Mesenchymal stem cell (in vitro differentiated cells and primary cell): ENCODE data around the gene UBL3. TPM values are rescaled to one million over a fixed set of nuclear protein-coding genes. Genes with fewer than 3 reads are reported as not detected.

Experiments
- DNase-seq: peaks from one replicate; pipeline ENCODE4 v3.0.0-alpha.2; 2013
- H2AFZ ChIP-seq: one replicate; pipeline ENCODE4 v1.6.1; 2013; ENCODE audit warnings: low read depth, mild to moderate bottlenecking, control low read depth, inconsistent platforms, low read length, moderate library complexity
- H2AK5ac ChIP-seq: 2 replicates; pipeline ENCODE4 v1.6.1; 2013; ENCODE audit warnings: low read length, moderate library complexity, mild to moderate bottlenecking, inconsistent platforms; ENCODE audit not compliant: severe bottlenecking
- H2BK120ac ChIP-seq: one replicate; pipeline ENCODE4 v1.6.1; 2013; ENCODE audit warnings: low read depth, mild to moderate bottlenecking, inconsistent platforms, low read length, moderate library complexity
- H2BK12ac ChIP-seq, 2 experiments: one replicate each; pipeline ENCODE4 v1.6.1; 2013; ENCODE audit warnings: inconsistent platforms in 2 of 2, low read length in 2 of 2, mild to moderate bottlenecking in 2 of 2, moderate library complexity in 2 of 2, control low read depth in 1 of 2
- H2BK15ac ChIP-seq: one replicate; pipeline ENCODE4 v1.6.1; 2013; ENCODE audit warnings: mild to moderate bottlenecking, low read depth, inconsistent platforms; ENCODE audit not compliant: poor library complexity, severe bottlenecking
- H2BK5ac ChIP-seq: 2 replicates; pipeline ENCODE4 v1.6.1; 2013; ENCODE audit warnings: low read depth, mild to moderate bottlenecking, low read length, control low read depth, inconsistent platforms; ENCODE audit not compliant: poor library complexity, severe bottlenecking
- H3K14ac ChIP-seq, 2 experiments: one replicate each; pipeline ENCODE4 v1.6.1; 2013; ENCODE audit warnings: inconsistent platforms in 2 of 2, low read length in 2 of 2, control low read depth in 1 of 2, mild to moderate bottlenecking in 1 of 2, moderate library complexity in 1 of 2
- H3K18ac ChIP-seq, 2 experiments: one replicate each; pipeline ENCODE4 v1.6.1; 2013; ENCODE audit warnings: inconsistent platforms in 2 of 2, low read length in 2 of 2, control low read depth in 1 of 2, low read depth in 1 of 2, mild to moderate bottlenecking in 1 of 2
- H3K23ac ChIP-seq, 2 experiments: one replicate each; pipeline ENCODE4 v1.6.1; 2013; ENCODE audit warnings: inconsistent platforms in 2 of 2, low read length in 2 of 2, mild to moderate bottlenecking in 2 of 2, moderate library complexity in 2 of 2, control low read depth in 1 of 2
- H3K27ac ChIP-seq: 2 replicates; pipeline ENCODE4 v1.5.1; 2013; ENCODE audit warnings: mild to moderate bottlenecking, moderate library complexity, low read length, control low read depth, inconsistent platforms; ENCODE audit not compliant: poor library complexity, severe bottlenecking
- H3K27me3 ChIP-seq, 2 experiments: 2 replicates each; pipeline versions ENCODE4 v1.6.1 to v1.7.0; 2013; ENCODE audit warnings: low read length in 2 of 2, mild to moderate bottlenecking in 2 of 2, moderate library complexity in 2 of 2, control low read depth in 1 of 2, inconsistent platforms in 1 of 2; ENCODE audit not compliant: control insufficient read depth in 1 of 2, insufficient read depth in 1 of 2
- H3K36me3 ChIP-seq, 2 experiments: 2 replicates each; pipeline versions ENCODE4 v1.6.1 to v1.7.0; 2013; ENCODE audit warnings: low read length in 2 of 2, control low read depth in 1 of 2, inconsistent platforms in 1 of 2, low read depth in 1 of 2, mild to moderate bottlenecking in 1 of 2; ENCODE audit not compliant: insufficient read depth in 2 of 2, control insufficient read depth in 1 of 2
- H3K4ac ChIP-seq, 2 experiments: one replicate each; pipeline ENCODE4 v1.6.1; 2013; ENCODE audit warnings: inconsistent platforms in 2 of 2, low read length in 2 of 2, mild to moderate bottlenecking in 2 of 2, moderate library complexity in 2 of 2, control low read depth in 1 of 2, low read depth in 1 of 2
- H3K4me1 ChIP-seq: 2 replicates; pipeline ENCODE4 v1.6.1; 2013; ENCODE audit warnings: low read depth, low read length, control low read depth; ENCODE audit not compliant: control insufficient read depth, insufficient read depth
- H3K4me2 ChIP-seq: 2 replicates; pipeline ENCODE4 v1.6.1; 2013; ENCODE audit warnings: low read length, mild to moderate bottlenecking, inconsistent platforms; ENCODE audit not compliant: poor library complexity, severe bottlenecking
- H3K4me3 ChIP-seq, 2 experiments: 2 replicates each; pipeline versions ENCODE4 v1.5.1 to v1.7.0; 2013; ENCODE audit warnings: low read length in 2 of 2, mild to moderate bottlenecking in 2 of 2, control low read depth in 1 of 2, low read depth in 1 of 2; ENCODE audit not compliant: insufficient read depth in 1 of 2
- H3K79me1 ChIP-seq: replicated peaks from 2 replicates; pipeline ENCODE4 v1.6.1; 2013; ENCODE audit warnings: mild to moderate bottlenecking, control low read depth, low read length, inconsistent platforms; ENCODE audit not compliant: poor library complexity, severe bottlenecking
- H3K9ac ChIP-seq: 2 replicates; pipeline ENCODE4 v1.7.0; 2013; ENCODE audit warnings: mild to moderate bottlenecking, low read length, moderate library complexity
- H3K9me3 ChIP-seq: 2 replicates; pipeline ENCODE4 v1.7.0; 2013; ENCODE audit warnings: mild to moderate bottlenecking, low read length; ENCODE audit not compliant: control insufficient read depth
- H4K8ac ChIP-seq: one replicate; pipeline ENCODE4 v1.6.1; 2013; ENCODE audit warnings: inconsistent platforms, mild to moderate bottlenecking, low read length, moderate library complexity
- H4K91ac ChIP-seq: one replicate; pipeline ENCODE4 v1.6.1; 2013; ENCODE audit warnings: mild to moderate bottlenecking, low read length, inconsistent platforms
- WGBS: methylation state at CpG from one replicate; pipeline ENCODE4 v1.1.7; 2013; ENCODE audit warnings: mixed read lengths; 5-methylcytosine and 5-hydroxymethylcytosine counted together
- polyA plus RNA-seq, 2 experiments: library from polyadenylated mRNA; stranded (reverse); fragments of 200-250 nt; gene quantifications; one replicate each; pipeline ENCODE4 v1.2.3, GENCODE V29; 2013

The UBL3 gene
- 13.1 TPM for polyA plus RNA-seq (2013, experiment 1 of 2)
- 13.9 TPM for polyA plus RNA-seq (2013, experiment 2 of 2)

GRCh38 chr13:29850213-29850898 is at the start of gene UBL3:
TSS of gene UBL3 (minus strand) at chr13:29850617. CDS start at chr13:29849538, 1,079 bp downstream.
- H3K27ac ChIP-seq, result peak within 1 kb of the TSS; percentile 91

GRCh38 chr13:29897102-29897501 is 46.7 kb upstream of the UBL3 start:
- Histone ChIP-seq H3K23ac (no peak overlapping the region), H2BK12ac (no peak overlapping the region), H3K27me3 (no peaks in the 10 kb centered on the region), H3K14ac (no peak overlapping the region), H3K9me3 (peaks cover 11% of the 10 kb centered on the region), H2AK5ac (no peak overlapping the region), H3K79me1 (no peaks in the 10 kb centered on the region), H2AFZ (no peak overlapping the region), H3K27ac (no peak overlapping the region), H3K9ac (no peak overlapping the region), H3K18ac (no peak overlapping the region), H4K8ac (no peak overlapping the region), H2BK5ac (no peak overlapping the region), H2BK15ac (no peak overlapping the region), H3K4me1 (peaks cover 5% of the 10 kb centered on the region), H3K4ac (no peak overlapping the region), H4K91ac (no peak overlapping the region), H3K4me2 (no peak overlapping the region), H3K36me3 (no peaks in the 10 kb centered on the region), H2BK120ac (no peak overlapping the region), H3K4me3 (no peak overlapping the region)
- DNase-seq, result no peak
- 90% methylated on average over 3 of the region's 4 CpGs for WGBS

More at GRCh38 chr13:29850213-29850898, at the start of gene UBL3:
- DNase-seq, result peak; percentile 98
- H3K9ac ChIP-seq, result peak within 1 kb of the TSS; percentile 98
- peak within 1 kb of the TSS; percentile 92 for H3K4me2 ChIP-seq
- WGBS, result under 1% methylated on average over 48 of the region's 64 CpGs
- H3K9me3 ChIP-seq, result no peaks in the 10 kb centered on the region
- H3K4me1 ChIP-seq, result peaks cover 2% of the 10 kb centered on the region
- peak within 1 kb of the TSS; percentile 85 to 92 for H3K4ac ChIP-seq
- H2AFZ ChIP-seq, result peak within 1 kb of the TSS; percentile 79
- H2AK5ac ChIP-seq, result no peak within 1 kb of the TSS
- peak within 1 kb of the TSS; percentile 87 to 98 for H3K4me3 ChIP-seq
- peak within 1 kb of the TSS; percentile 99 for H2BK15ac ChIP-seq
- H2BK120ac ChIP-seq, result peak within 1 kb of the TSS; percentile 89
- peak within 1 kb of the TSS; percentile 54 for H2BK5ac ChIP-seq
- H4K8ac ChIP-seq, result peak within 1 kb of the TSS; percentile 75
- peak within 1 kb of the TSS; percentile 97 for H4K91ac ChIP-seq
- H3K36me3 ChIP-seq, result no peaks in the 10 kb centered on the region
- peak within 1 kb of the TSS in 1 of 2 experiments; percentile 97 for H3K23ac ChIP-seq
- H3K27me3 ChIP-seq, result no peaks in the 10 kb centered on the region
- H3K79me1 ChIP-seq, result peaks cover 1% of the 10 kb centered on the region
- peak within 1 kb of the TSS; percentile 95 to 97 for H3K18ac ChIP-seq
- H3K14ac ChIP-seq, result peak within 1 kb of the TSS in 1 of 2 experiments; percentile 98
- peak within 1 kb of the TSS in 1 of 2 experiments; percentile 83 for H2BK12ac ChIP-seq

GRCh38 chr13:29893438-29893837 is 43.0 kb upstream of the UBL3 start:
- no peaks in the 10 kb centered on the region for H3K9me3 ChIP-seq
- H4K8ac ChIP-seq, result no peak overlapping the region
- no peak overlapping the region for H3K18ac ChIP-seq
- H2BK15ac ChIP-seq, result no peak overlapping the region
- H3K79me1 ChIP-seq, result no peaks in the 10 kb centered on the region
- H3K4me2 ChIP-seq, result no peak overlapping the region
- H2AK5ac ChIP-seq, result no peak overlapping the region
- peaks cover 3% of the 10 kb centered on the region for H3K4me1 ChIP-seq
- no peak overlapping the region for H3K9ac ChIP-seq
- no peak overlapping the region for H2BK12ac ChIP-seq
- no peak for DNase-seq
- H2AFZ ChIP-seq, result no peak overlapping the region
- H3K23ac ChIP-seq, result no peak overlapping the region
- H2BK120ac ChIP-seq, result no peak overlapping the region
- H4K91ac ChIP-seq, result no peak overlapping the region
- H2BK5ac ChIP-seq, result no peak overlapping the region
- no peak overlapping the region for H3K4ac ChIP-seq
- no peak overlapping the region for H3K14ac ChIP-seq
- H3K27ac ChIP-seq, result no peak overlapping the region
- no peaks in the 10 kb centered on the region for H3K27me3 ChIP-seq
- H3K36me3 ChIP-seq, result no peaks in the 10 kb centered on the region
- H3K4me3 ChIP-seq, result no peak overlapping the region

GRCh38 chr13:29892151-29892550 is 41.7 kb upstream of the UBL3 start:
- Histone ChIP-seq H3K4ac (no peak overlapping the region), H2BK15ac (no peak overlapping the region), H3K18ac (no peak overlapping the region), H3K4me3 (no peak overlapping the region), H2BK12ac (no peak overlapping the region), H3K79me1 (no peaks in the 10 kb centered on the region), H3K14ac (no peak overlapping the region), H3K9ac (no peak overlapping the region), H4K8ac (no peak overlapping the region), H2AFZ (no peak overlapping the region), H3K4me1 (peaks cover 3% of the 10 kb centered on the region), H3K36me3 (no peaks in the 10 kb centered on the region), H2BK5ac (no peak overlapping the region), H2BK120ac (no peak overlapping the region), H3K23ac (no peak overlapping the region), H3K9me3 (no peaks in the 10 kb centered on the region), H4K91ac (no peak overlapping the region), H3K4me2 (no peak overlapping the region), H2AK5ac (no peak overlapping the region), H3K27me3 (no peaks in the 10 kb centered on the region), H3K27ac (no peak overlapping the region)
- no peak for DNase-seq
- 83% methylated on average over 10 of the region's 10 CpGs for WGBS
